GM13977 (cell line): ENCODE results near the gene ERGIC3.

Experiments
- DNase-seq: peaks from one replicate; pipeline ENCODE4 v3.0.0; 2012; ENCODE audit warnings: low spot score
- in situ Hi-C: fragments of 300-500 bp; cut with MboI; formaldehyde crosslinking; loops from one replicate; pipeline ENCODE4 v1.12.0; 2022; ENCODE audit warnings: low sequenced_read_pairs, low pct_unique_long_range_greater_than_20kb, mixed read lengths, inconsistent platforms; ENCODE audit not compliant: unreplicated experiment
- TF ChIP-seq, protein P1 (sequence below): IDR thresholded peaks from 2 replicates; pipeline ENCODE4 v1.5.1; 2012; ENCODE audit warnings: mild to moderate bottlenecking, control low read depth; ENCODE audit not compliant: insufficient read depth; ENCODE audit errors: extremely low read depth, missing control alignments

ERGIC3 gene

GRCh38 chr20:35560105-35560511 lies 18.2 kb downstream of the ERGIC3 start:
- TF ChIP-seq, protein P1, sequence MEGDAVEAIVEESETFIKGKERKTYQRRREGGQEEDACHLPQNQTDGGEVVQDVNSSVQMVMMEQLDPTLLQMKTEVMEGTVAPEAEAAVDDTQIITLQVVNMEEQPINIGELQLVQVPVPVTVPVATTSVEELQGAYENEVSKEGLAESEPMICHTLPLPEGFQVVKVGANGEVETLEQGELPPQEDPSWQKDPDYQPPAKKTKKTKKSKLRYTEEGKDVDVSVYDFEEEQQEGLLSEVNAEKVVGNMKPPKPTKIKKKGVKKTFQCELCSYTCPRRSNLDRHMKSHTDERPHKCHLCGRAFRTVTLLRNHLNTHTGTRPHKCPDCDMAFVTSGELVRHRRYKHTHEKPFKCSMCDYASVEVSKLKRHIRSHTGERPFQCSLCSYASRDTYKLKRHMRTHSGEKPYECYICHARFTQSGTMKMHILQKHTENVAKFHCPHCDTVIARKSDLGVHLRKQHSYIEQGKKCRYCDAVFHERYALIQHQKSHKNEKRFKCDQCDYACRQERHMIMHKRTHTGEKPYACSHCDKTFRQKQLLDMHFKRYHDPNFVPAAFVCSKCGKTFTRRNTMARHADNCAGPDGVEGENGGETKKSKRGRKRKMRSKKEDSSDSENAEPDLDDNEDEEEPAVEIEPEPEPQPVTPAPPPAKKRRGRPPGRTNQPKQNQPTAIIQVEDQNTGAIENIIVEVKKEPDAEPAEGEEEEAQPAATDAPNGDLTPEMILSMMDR = no peak
- DNase-seq = no peak
- in situ Hi-C loops = no loop called here

- TF ChIP-seq, protein P1 = no peak
Observed at GRCh38 chr20:35560541-35560940, 18.7 kb downstream of the ERGIC3 start.

DNA sequence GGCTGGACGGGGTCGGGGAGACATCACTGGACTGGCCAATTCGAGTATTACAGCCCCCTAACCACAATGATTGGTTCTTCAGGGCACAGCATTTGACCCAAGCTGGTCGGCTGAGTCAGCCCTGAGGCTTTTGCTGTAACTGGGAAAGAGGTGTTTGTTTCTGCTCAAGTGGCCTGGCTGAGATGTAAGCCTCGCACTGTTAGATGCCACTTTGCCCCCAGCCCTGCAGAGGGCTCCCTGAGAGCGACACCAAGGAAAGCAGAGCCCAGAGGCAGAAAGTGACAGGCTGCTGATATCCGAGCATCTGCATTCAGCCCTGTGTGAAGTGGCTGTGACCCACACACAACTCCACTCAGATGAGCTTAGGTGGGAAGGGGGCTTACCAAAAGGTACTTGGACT lies 19.4 kb downstream of the ERGIC3 start:
- TF ChIP-seq, protein P1 = peak; percentile 32
- DNase-seq = no peak
- in situ Hi-C loops = no loop called here

More at GRCh38 chr20:35560541-35560940, 18.7 kb downstream of the ERGIC3 start:
- no peak for DNase-seq
- in situ Hi-C loops = no loop called here

DNA sequence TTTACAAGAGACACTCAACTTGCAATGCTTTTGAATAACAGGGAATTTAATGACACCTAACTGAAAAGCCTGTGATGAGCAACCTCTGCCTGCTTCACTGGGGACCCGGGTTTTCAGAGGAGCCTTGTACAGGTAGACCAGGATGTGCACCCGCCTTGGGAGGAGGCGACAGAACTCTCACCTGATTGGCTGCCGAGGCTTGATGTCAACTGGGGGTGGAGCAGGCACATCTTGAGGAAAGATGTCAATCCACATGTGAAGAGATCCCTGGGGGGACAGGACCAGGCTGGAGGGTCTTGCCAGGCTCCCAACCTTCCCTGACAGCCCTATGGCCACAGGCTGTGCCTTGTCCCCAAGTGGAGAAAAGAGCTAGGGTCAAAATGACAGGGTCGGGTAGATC lies 19.8 kb downstream of the ERGIC3 start:
- DNase-seq = no peak
- TF ChIP-seq, protein P1 = no peak
- in situ Hi-C loops = no loop called here

DNA sequence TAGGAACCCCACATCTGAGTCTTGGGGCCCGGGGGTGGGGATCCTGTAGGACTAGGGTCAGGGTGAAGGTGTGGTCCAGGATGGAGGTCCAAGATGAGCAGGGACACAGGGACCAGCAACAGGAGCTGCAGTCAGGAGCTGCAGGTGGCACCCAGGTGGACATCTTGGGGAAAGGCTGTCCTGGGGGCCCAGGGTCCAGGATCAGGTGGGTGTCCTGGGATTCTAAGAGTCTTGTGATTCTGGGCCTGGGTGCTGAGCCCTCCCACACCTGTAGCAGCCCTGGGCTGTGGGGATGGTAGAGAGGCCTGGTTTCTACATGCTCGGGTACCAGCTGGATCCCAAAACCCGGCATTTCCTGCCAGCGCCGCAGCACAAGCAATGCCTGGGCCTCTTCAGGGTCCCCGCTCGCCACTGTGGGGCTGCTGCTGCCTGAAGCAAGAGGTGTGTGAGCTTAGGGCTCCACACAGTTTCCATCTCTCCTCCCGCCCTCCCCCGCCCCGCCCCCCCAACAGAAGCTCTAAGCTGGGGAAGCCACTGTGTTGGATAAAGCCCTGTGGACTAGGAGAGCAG lies 20.7 kb downstream of the ERGIC3 start:
- in situ Hi-C loops = no loop called here
- DNase-seq = no peak

GRCh38 chr20:35563834-35564233 lies 22.0 kb downstream of the ERGIC3 start:
- DNase-seq = no peak
- TF ChIP-seq, protein P1 = no peak
- in situ Hi-C loops = no loop called here

More for the DNA sequence above, 20.7 kb downstream of the ERGIC3 start:
- TF ChIP-seq, protein P1 = no peak
